Measurements from ENCODE around the gene AEBP2.
"Not testable (repeated sequence)": the region's sequence is repeated elsewhere in the genome, so short reads cannot be mapped to it uniquely, and the experiment has no call there.

Gene AEBP2

DNA sequence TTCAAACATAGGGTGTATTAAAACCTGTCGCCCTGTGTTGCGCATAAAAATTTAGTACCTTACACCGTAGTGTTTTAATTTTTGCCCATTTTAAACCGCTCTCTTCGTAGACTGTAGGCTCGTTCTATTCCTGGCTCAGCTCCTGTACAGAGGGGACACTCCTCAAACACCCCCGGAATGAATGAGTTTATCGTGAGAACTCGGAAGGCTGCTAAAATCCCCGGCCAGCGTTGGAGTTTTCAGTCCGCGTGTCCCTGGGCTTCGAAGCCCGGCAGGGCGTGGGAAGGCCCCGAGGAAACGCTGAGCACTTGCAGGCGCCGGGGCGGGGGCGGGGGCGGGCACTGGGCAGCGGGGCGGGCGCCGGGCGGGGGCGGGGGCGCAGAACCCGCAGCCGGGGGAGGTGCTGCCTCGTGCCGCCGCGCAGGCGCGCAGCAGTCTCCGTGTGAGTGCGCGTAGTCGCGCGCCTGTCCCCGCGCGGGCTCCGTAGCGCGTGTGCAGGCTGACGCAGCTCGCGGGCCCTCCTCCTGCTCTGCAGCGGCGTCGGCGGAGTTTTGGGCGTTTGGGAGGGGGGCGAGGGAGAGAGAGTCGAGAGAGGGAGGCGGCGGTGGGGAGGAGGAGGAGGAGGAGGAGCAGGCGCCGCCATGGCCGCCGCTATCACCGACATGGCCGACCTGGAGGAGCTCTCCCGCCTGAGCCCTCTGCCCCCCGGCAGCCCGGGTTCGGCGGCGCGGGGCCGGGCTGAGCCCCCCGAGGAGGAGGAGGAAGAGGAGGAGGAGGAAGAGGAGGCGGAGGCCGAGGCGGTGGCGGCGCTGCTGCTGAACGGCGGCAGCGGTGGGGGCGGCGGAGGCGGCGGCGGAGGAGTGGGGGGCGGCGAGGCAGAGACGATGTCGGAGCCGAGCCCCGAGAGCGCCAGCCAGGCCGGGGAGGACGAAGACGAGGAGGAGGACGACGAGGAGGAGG lies at the start of gene AEBP2:
Gene AEBP2, plus strand, starts transcription at position 434 of the 960 bp plus-strand sequence. Its CDS starts 208 bp downstream, at position 642.
- peak; percentile 62 to 86 (median 86) for DNase-seq (ENCODE audit: low read depth in 3 of 3)

DNA sequence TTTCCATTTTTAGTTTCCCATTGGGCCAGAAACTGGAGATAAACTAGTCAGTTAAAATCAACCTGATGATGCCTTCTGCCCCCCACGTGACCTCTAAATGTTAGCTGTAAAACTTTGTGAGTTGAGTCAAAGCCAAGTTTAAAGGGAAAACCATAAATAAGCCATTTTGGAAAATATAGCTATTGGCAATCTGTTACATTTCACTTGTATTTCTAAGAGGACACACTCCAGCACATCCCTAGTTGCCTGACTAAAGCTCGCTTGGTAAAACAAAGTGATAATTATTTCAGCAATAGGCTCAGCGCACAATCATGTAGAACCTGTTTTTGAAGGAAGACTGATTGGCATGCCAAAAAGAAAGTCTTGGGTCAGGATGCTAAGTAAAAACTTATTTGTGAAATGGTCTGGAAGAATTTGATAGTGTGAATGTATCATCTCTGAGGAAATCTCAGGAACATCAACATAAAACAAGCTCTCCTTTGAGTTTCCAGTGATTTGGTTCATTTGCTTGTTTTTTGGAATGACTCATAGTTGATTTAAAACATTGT lies 49.2 kb upstream of the AEBP2 start:
- DNase-seq (ENCODE audit: low read depth in 3 of 3): no peak

- not testable (repeated sequence) for DNase-seq (ENCODE audit: low read depth in 3 of 3)
These were observed 46.6 kb upstream of the AEBP2 start for GRCh38 chr12:19392644-19393043.

DNA sequence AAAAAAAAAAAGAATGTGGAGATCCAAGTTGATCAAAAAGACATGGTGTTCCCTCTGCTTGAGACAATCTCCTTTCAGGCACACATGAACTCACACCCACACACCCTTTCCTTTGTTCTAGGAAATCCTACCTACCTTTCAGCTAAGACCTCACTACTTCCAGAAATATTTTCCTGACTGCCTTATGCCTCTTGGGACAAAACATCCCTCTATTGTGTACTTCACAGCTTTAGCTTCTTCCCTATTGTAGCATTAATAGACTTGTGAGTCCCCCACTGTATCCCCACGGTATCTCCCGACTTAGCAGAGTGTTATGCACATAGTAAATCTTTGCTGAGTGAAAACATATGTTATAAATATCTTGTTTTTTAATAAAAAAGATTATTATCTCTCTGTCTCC lies 44.9 kb upstream of the AEBP2 start:
- DNase-seq (ENCODE audit: low read depth in 3 of 3): no peak

- no peak for DNase-seq (ENCODE audit: low read depth in 3 of 3)
These were observed 41.8 kb upstream of the AEBP2 start for GRCh38 chr12:19397534-19397933.

DNA sequence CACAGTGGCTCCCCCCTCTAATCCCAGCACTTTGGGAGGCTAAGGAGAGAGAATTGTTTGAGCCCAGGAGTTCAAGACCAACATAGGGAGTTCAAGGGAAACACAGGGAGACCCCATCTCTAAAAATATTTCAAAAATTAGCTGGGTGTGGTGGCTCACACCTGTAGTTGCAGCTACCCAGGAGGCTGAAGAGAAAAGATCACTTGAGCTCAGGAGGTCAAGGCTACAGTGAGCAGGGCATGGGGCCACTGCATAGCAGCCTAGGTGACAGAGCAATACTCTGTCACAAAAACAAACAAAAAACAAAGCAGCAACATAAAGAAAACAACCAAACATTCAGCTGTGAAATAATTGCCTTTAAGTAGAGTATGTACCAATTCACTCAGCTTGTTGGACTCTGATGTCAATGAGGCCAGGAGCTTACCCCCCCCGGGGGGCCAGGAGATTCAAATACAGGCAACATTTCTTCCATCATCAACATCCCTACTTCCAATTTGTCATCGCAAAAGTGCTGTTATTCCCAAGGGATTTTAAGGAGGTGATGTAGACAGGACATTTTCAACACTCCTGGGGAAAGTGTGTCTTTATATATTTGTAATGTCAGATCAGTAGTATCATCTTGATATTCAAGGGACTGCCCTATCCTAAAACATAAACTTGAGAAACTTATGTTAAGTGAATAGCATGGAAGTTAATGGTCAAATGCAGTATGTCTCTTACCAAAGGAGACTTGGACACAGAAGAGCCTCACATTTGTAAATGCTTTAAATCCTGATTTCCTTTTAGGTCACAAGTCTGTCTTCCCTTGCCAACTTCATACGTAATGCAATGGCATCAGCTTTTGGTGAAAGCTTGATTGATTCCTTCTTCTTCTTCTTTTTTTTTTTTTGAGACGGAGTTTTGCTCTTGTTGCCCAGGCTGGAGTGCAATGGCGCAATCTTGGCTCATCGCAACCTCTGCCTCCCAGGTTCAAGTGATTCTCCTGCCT lies 40.6 kb upstream of the AEBP2 start:
- no peak for DNase-seq (ENCODE audit: low read depth in 3 of 3)

DNA sequence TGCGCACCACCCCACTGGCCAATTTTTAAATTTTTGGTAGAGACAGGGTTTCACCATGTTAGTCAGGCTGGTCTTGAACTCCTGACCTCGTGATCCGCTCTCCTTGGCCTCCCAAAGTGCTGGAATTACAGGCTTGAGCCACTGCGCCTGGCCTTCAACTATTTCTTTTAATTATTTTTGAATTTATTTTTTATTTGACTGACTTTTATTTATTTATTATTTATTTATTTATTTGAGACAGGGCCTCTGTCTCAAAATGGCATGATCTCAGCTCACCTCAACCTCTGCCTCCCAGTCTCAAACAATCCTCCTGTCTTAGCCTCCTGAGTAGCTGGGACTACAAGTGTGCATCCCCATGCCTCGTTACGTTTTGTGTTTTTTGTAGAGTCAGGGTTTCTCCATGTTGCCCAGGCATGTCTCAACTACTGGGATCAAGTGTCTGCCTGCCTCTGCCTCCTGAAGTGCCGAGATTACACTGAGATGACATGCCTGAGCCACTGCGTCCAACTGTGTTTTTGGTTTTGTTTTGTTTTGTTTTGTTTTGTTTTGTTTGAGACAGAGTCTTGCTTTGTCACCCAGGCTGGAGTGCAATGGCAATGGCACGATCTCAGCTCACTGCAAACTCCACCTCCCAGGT lies 38.5 kb upstream of the AEBP2 start:
- not testable (repeated sequence) for DNase-seq (ENCODE audit: low read depth in 3 of 3)

- no peak for DNase-seq (ENCODE audit: low read depth in 3 of 3)
These were observed 37.1 kb upstream of the AEBP2 start for GRCh38 chr12:19402211-19402610.

DNA sequence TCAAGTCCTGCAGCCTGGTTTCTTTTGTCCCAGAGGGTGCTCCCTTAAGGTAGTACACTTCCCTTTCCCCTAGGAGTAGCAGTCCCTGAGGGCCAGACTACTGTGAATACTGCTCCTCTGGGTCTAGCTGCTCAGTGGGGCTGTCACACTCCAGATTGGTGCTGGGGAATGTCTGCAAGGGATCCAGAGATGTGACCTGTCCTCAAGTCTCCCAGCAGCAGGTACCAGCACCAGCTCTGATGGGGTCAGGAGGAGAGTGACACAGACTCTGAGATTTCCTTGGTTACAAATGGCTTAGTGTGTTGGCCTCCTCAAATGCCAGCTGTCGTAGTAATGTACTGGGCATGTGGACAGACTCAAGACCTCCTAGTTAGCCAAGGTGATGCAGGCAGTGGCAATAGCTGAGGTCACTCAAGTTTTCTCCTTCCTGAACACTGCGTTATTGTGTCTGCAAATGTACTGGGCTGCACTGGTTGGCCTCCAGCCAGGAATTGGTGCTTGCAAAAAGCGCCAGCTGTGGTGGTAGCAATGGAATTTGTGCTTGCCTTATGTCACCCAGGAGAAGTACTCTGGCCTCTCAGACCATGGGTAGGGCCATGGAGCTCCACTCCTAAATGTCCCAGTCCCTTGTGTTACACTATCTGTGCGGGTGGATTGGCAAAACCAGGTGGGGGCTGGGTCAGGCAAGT lies 36.4 kb upstream of the AEBP2 start:
- DNase-seq (ENCODE audit: low read depth in 3 of 3): no peak

DNA sequence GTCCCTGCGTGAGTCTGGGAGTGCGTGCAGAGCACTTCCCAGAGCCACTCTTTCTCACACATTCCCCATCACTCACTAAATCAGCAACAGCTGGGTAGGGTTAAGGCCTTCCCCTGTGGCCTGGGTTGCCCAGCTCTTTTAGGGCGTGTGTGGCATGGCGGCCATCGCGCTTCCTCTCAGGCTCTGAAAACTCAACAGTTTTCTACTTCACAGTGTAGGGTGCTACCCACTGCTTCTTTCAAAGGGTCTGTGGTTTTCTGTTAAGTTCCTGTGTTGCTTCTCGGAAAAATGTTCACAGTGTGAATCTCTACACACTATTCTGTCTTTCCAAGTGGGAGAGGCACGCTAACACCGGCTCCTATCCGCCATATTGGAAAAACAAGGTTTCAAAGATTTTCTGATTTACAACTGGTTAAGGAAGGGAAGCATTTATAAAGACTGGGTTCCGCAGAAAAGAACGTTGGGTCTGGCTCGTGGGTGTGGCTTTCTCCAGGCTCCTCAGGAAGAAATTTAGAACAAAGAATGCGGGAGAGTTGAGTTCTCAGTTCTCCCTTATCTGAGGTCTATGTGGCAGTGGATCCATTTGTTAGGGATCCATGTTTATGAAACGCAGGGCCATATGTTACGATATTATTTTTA lies 34.9 kb upstream of the AEBP2 start:
- peak in 1 of 3 experiments; percentile 1 for DNase-seq (ENCODE audit: low read depth in 3 of 3)

GRCh38 chr12:19409376-19409775 lies 29.9 kb upstream of the AEBP2 start:
- no peak for DNase-seq (ENCODE audit: low read depth in 3 of 3)

- DNase-seq (ENCODE audit: low read depth in 3 of 3): no peak
These were observed 29.1 kb upstream of the AEBP2 start for GRCh38 chr12:19410211-19410610.

- no peak for DNase-seq (ENCODE audit: low read depth in 3 of 3)
These were observed 28.6 kb upstream of the AEBP2 start for GRCh38 chr12:19410629-19411185.

DNA sequence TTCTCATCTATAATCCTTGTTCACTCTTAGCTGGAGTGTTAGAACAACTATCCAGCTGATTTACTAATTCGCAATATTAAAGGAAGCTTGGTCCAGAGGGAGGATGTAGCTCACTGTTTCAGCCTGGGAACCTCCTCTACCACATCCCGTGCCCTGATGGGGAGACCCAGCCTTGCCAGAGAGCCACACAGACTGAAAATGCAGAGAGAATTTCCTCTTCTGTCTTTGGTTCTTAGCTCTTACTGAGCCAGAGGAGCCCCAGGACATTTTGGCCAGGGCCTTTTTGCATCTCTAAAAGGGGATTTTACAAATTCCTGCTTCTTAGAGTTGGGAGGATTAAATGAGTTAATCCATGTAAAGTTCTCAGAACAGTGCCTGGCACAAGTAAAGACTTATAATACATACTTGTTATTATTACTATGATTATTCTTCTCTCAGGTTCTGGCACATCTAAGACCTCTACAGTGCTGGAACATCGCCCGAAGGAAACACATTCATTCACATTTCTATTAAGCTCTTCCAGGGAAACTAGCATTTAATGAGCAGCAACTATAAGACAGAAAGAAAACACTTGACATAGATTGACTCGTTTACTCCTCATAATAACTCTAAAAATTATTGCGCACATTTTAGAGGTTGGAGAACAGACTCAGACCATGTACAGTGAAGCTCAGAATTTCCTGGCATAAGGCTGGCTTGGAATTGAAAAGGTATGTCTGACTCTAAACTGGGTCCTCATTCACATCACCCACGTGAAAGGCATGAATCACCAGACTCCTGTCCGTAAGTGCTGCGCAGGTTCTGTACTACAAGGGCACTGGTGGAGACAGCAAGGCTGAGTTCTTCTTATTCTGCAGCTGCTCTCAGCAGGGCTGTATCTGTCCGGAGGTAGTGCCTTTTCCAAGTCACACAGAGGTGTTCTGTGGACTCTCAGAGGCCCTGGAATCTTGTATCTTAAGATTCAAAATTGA lies 27.8 kb upstream of the AEBP2 start:
- DNase-seq (ENCODE audit: low read depth in 3 of 3): no peak

DNA sequence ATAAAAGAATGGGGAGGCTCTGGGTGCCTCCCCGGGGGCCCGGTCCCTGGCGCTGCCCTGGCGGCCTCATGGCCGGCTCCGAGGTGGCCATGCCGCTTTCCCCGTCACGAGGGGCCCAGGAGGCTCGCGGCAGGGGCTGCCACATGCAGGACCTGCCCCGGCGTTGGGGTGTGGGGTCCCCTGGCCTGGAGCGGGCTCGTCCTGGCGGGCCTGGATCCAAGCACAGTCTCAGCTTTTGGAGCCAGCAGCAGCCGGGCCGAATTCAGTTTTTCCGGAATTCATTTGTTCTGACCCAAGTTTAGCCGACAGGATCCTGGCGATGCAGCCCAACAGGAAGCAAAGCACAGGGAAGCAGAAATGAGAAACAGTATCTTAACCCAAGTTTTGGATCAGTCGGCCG lies 26.4 kb upstream of the AEBP2 start:
- no peak for DNase-seq (ENCODE audit: low read depth in 3 of 3)

DNA sequence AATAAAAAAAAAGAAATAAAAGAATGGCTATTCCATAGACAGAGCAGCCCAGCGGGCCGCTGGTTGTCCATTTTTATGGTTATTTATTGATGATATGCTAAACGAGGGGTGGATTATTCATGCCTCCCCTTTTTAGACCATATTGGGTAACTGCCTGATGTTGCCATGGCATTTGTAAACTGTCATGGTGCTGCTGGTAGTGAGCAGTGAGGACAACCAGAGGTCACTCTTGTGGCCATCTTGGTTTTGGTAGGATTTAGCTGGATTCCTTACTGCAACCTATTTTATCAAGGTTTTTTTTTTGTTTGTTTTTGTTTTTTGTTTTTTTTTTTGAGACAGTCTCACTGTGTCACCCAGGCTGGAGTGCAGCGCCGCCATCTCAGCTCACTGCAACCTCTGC lies 25.7 kb upstream of the AEBP2 start:
- not testable (repeated sequence) for DNase-seq (ENCODE audit: low read depth in 3 of 3)

GRCh38 chr12:19415563-19415962 lies 23.7 kb upstream of the AEBP2 start:
- DNase-seq (ENCODE audit: low read depth in 3 of 3): no peak

GRCh38 chr12:19419086-19419485 lies 20.2 kb upstream of the AEBP2 start:
- no peak for DNase-seq (ENCODE audit: low read depth in 3 of 3)

Measured in stimulated activated CD4-positive, alpha-beta T cell treated with anti-CD3 and anti-CD28 coated beads, TNF-alpha, amount 100 ng/mL, for 4 hours (primary cell).